Effector CD4-positive, alpha-beta T cell (primary cell): Measurements from ENCODE around the gene FAM228B.
"Not testable (repeated sequence)": the region's sequence is repeated elsewhere in the genome, so short reads cannot be mapped to it uniquely, and the experiment has no call there.

ENCODE experiments used
- DNase-seq: peaks from one replicate; pipeline ENCODE4 v3.0.0-alpha.2; 2020

The FAM228B gene

GRCh38 chr2:24162494-24162893 is 39.2 kb downstream of the FAM228B start:
- no peak for DNase-seq

GRCh38 chr2:24163186-24163585 is 39.9 kb downstream of the FAM228B start:
- DNase-seq, result no peak

GRCh38 chr2:24163601-24164000 is 40.3 kb downstream of the FAM228B start:
- DNase-seq, result no peak

- DNase-seq, result no peak
Observed at GRCh38 chr2:24164416-24164973, 41.2 kb downstream of the FAM228B start.

GRCh38 chr2:24169023-24169422 is 45.8 kb downstream of the FAM228B start:
- no peak for DNase-seq

- no peak for DNase-seq
Observed at GRCh38 chr2:24174851-24175277, 51.6 kb downstream of the FAM228B start, which contains the start of gene FAM228A. Gene FAM228A, plus strand, starts transcription at chr2:24175053. Its CDS starts 428 bp downstream, at chr2:24175481.

GRCh38 chr2:24175631-24176187 is 52.4 kb downstream of the FAM228B start:
- DNase-seq, result no peak

- DNase-seq, result no peak
Observed at GRCh38 chr2:24176326-24176725, 53.1 kb downstream of the FAM228B start.

- DNase-seq, result no peak
Observed at GRCh38 chr2:24179683-24180082, 56.4 kb downstream of the FAM228B start.

- no peak for DNase-seq
Observed at GRCh38 chr2:24181849-24182248, 58.6 kb downstream of the FAM228B start.

GRCh38 chr2:24182507-24182906 is 59.2 kb downstream of the FAM228B start:
- no peak for DNase-seq

- DNase-seq, result no peak
Observed at GRCh38 chr2:24183366-24184069, 60.2 kb downstream of the FAM228B start.

GRCh38 chr2:24189551-24189950 is 66.3 kb downstream of the FAM228B start:
- no peak for DNase-seq

- DNase-seq, result no peak
Observed at GRCh38 chr2:24190503-24190902, 67.2 kb downstream of the FAM228B start.

GRCh38 chr2:24191156-24191555 is 67.9 kb downstream of the FAM228B start:
- no peak for DNase-seq

- no peak for DNase-seq
Observed at GRCh38 chr2:24191848-24192247, 68.6 kb downstream of the FAM228B start.

GRCh38 chr2:24197213-24197612 is 73.9 kb downstream of the FAM228B start:
- DNase-seq, result not testable (repeated sequence)

- no peak for DNase-seq
Observed at GRCh38 chr2:24199968-24200590, 76.8 kb downstream of the FAM228B start.

GRCh38 chr2:24200799-24201198 is 77.5 kb downstream of the FAM228B start:
- no peak for DNase-seq

GRCh38 chr2:24203029-24203786 is 79.9 kb downstream of the FAM228B start:
- no peak for DNase-seq

GRCh38 chr2:24203787-24204150 is 80.5 kb downstream of the FAM228B start:
- DNase-seq, result no peak

GRCh38 chr2:24204505-24204904 is 81.2 kb downstream of the FAM228B start:
- DNase-seq, result no peak

GRCh38 chr2:24205131-24205530 is 81.9 kb downstream of the FAM228B start:
- no peak for DNase-seq
